Activated naive CD8-positive, alpha-beta T cell treated with anti-CD3 and anti-CD28 coated beads, Interleukin-2, amount 50 U/mL, for 24 hours (primary cell): ENCODE results near the gene MYB.
"Not testable (repeated sequence)": the region's sequence is repeated elsewhere in the genome, so short reads cannot be mapped to it uniquely, and the experiment has no call there.

Experiments
- ATAC-seq: fragments of 150-1000 bp; cut with Tn5 transposase; one replicate; pipeline ENCODE4 v1.10.0; 2021
- DNase-seq: peaks from one replicate; pipeline ENCODE4 v3.0.0; 2021
- H3K27ac Mint-ChIP-seq: one replicate; pipeline ENCODE4 v1.8.0; 2021; ENCODE audit warnings: mild to moderate bottlenecking, mixed read lengths
- H3K27me3 Mint-ChIP-seq: one replicate; pipeline ENCODE4 v1.8.0; 2021; ENCODE audit warnings: mixed read lengths
- H3K36me3 Mint-ChIP-seq: one replicate; pipeline ENCODE4 v1.8.0; 2021; ENCODE audit warnings: low read depth, mixed read lengths
- H3K4me1 Mint-ChIP-seq: one replicate; pipeline ENCODE4 v1.8.0; 2021; ENCODE audit warnings: mixed read lengths
- H3K4me3 Mint-ChIP-seq: one replicate; pipeline ENCODE4 v1.8.0; 2021; ENCODE audit warnings: mild to moderate bottlenecking, moderate library complexity, mixed read lengths
- H3K9me3 Mint-ChIP-seq: one replicate; pipeline ENCODE4 v1.8.0; 2021; ENCODE audit warnings: mixed read lengths

The MYB gene

GRCh38 chr6:135230711-135231468, 49.8 kb downstream of the MYB start:
- H3K9me3 Mint-ChIP-seq, result no peaks in the 10 kb centered on the region
- H3K36me3 Mint-ChIP-seq, result no peaks in the 10 kb centered on the region
- no peaks in the 10 kb centered on the region for H3K27me3 Mint-ChIP-seq
- peaks cover 23% of the 10 kb centered on the region for H3K4me1 Mint-ChIP-seq
- ATAC-seq (no peak), DNase-seq (no peak)
- H3K27ac Mint-ChIP-seq, result no peak overlapping the region
- no peak overlapping the region for H3K4me3 Mint-ChIP-seq

GRCh38 chr6:135231469-135231844, 50.3 kb downstream of the MYB start:
- ATAC-seq, result peak; percentile 60

DNA sequence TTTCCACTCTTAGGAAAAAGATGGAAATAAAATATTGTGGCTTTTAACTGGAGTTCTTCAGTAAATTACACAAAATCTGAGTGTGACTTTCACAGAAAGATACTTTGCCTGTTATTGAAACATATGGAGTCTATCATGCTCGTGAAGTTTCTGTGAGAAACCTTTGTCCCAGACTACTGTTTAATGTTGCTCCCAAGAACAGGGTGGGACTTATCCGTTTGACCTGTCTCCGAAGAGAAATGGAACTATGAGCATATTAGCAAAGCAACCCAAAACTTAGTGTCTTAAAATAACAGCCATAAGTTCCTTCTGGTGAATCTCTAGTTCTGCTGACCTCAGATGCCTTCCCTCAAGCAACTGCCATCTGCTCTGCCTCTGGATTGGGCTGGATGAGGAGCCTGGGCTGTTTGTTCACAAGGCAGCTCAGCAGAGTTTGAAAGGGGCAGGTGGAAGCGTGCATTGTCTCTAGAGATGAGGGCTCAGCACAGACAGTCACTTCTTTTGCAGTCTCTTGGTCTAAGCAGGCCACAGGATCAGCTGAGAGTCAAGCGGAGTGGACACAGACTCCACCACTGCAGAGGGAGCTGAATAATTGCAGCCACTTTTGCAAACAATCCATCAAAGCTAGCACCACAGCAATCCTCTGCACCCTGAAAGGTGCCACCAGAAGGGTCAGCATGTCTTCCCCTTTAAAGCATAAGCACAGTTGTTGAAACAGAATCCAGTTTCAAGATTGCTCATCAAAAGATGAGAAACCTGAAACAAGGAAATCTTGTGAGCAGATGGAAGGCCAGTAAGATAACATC, 52.8 kb downstream of the MYB start:
- DNase-seq, result no peak
- no peak for ATAC-seq
- Mint-ChIP-seq H3K36me3 (no peaks in the 10 kb centered on the region), H3K27me3 (peaks cover 1% of the 10 kb centered on the region), H3K9me3 (no peaks in the 10 kb centered on the region), H3K27ac (no peak overlapping the region), H3K4me1 (peaks cover 16% of the 10 kb centered on the region), H3K4me3 (no peak overlapping the region)

More at GRCh38 chr6:135231469-135231844, 50.3 kb downstream of the MYB start:
- Mint-ChIP-seq H3K27ac (no peak overlapping the region), H3K4me1 (peaks cover 23% of the 10 kb centered on the region), H3K9me3 (no peaks in the 10 kb centered on the region), H3K36me3 (no peaks in the 10 kb centered on the region), H3K4me3 (no peak overlapping the region), H3K27me3 (peaks cover under 1% of the 10 kb centered on the region)
- no peak for DNase-seq

DNA sequence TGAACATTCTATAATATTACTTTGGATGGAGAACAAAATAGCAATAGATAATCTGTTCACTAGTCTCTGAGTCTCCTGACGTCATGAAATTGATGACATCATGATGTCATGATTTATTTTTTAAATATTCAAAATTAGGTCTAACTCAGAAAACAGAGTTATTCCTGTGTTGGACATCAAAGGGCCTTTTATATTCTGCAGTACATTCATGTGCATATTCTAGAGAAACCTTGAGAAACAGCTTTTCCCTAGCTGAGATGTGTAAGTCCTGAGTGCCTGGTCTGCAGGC, 53.3 kb downstream of the MYB start:
- no peak overlapping the region for H3K27ac Mint-ChIP-seq
- peaks cover 1% of the 10 kb centered on the region for H3K27me3 Mint-ChIP-seq
- H3K9me3 Mint-ChIP-seq, result no peaks in the 10 kb centered on the region
- DNase-seq, result no peak
- no peaks in the 10 kb centered on the region for H3K36me3 Mint-ChIP-seq
- ATAC-seq, result no peak
- H3K4me3 Mint-ChIP-seq, result no peak overlapping the region
- H3K4me1 Mint-ChIP-seq, result peaks cover 16% of the 10 kb centered on the region

- Mint-ChIP-seq H3K4me1 (peaks cover 16% of the 10 kb centered on the region), H3K9me3 (no peaks in the 10 kb centered on the region), H3K36me3 (no peaks in the 10 kb centered on the region), H3K27me3 (peaks cover 1% of the 10 kb centered on the region), H3K4me3 (no peak overlapping the region), H3K27ac (no peak overlapping the region)
- DNase-seq (no peak), ATAC-seq (no peak)
Measured at GRCh38 chr6:135235716-135236115, 54.6 kb downstream of the MYB start.

DNA sequence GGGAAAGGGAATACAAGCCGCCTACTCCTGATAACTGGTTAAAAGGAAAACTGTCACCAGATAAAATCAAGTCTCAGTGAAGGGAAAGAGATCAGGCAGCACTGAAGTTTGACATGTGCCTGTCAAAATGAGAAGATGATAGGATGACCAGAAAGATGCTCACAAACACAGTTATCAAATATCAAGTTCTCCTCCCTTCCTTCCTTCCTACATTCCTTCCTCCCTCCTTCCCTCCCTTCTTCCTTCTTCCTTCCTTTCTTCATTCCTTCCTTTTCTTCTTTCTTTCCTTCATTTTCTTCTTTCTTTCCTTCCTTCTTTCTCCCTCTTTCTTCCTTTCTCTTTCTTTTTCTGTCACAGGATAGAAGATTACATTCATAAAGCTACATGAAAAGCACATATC, 55.2 kb downstream of the MYB start:
- H3K4me3 Mint-ChIP-seq, result no peak overlapping the region
- H3K4me1 Mint-ChIP-seq, result peaks cover 14% of the 10 kb centered on the region
- ATAC-seq (no peak), DNase-seq (no peak)
- H3K27ac Mint-ChIP-seq, result no peak overlapping the region
- H3K27me3 Mint-ChIP-seq, result peaks cover 1% of the 10 kb centered on the region
- no peaks in the 10 kb centered on the region for H3K9me3 Mint-ChIP-seq
- no peaks in the 10 kb centered on the region for H3K36me3 Mint-ChIP-seq

GRCh38 chr6:135236732-135237131, 55.6 kb downstream of the MYB start:
- Mint-ChIP-seq H3K27me3 (peaks cover 1% of the 10 kb centered on the region), H3K27ac (no peak overlapping the region), H3K4me3 (no peak overlapping the region), H3K9me3 (no peaks in the 10 kb centered on the region), H3K36me3 (no peaks in the 10 kb centered on the region), H3K4me1 (peaks cover 11% of the 10 kb centered on the region)
- ATAC-seq (no peak), DNase-seq (no peak)

DNA sequence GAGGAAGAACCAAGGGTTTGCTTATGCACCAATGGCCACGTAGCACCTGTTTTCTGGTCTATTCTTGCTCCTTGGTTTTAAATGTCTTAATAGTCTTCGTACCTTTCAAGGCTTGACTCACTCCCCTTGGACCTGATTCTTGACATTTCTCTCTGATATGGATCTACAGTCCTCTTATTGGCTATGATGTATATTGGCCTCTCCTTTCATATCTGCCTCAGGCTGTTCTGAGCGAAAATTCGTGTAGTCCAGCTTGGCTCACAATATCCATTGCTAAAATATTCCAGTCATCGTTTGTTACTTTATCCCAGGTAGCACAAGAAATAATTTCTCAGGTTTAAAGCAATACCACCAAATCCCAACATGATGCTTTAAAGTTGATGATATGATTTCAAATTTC, 59.6 kb downstream of the MYB start:
- no peaks in the 10 kb centered on the region for H3K9me3 Mint-ChIP-seq
- H3K4me1 Mint-ChIP-seq, result peaks cover 5% of the 10 kb centered on the region
- no peaks in the 10 kb centered on the region for H3K36me3 Mint-ChIP-seq
- ATAC-seq (no peak), DNase-seq (no peak)
- H3K27me3 Mint-ChIP-seq, result peaks cover 1% of the 10 kb centered on the region
- H3K4me3 Mint-ChIP-seq, result no peak overlapping the region
- H3K27ac Mint-ChIP-seq, result no peak overlapping the region

GRCh38 chr6:135243871-135244796, 63.0 kb downstream of the MYB start:
- ATAC-seq (no peak), DNase-seq (no peak)
- Mint-ChIP-seq H3K4me1 (no peaks in the 10 kb centered on the region), H3K4me3 (no peak overlapping the region), H3K9me3 (no peaks in the 10 kb centered on the region), H3K36me3 (no peaks in the 10 kb centered on the region), H3K27ac (no peak overlapping the region), H3K27me3 (no peaks in the 10 kb centered on the region)

DNA sequence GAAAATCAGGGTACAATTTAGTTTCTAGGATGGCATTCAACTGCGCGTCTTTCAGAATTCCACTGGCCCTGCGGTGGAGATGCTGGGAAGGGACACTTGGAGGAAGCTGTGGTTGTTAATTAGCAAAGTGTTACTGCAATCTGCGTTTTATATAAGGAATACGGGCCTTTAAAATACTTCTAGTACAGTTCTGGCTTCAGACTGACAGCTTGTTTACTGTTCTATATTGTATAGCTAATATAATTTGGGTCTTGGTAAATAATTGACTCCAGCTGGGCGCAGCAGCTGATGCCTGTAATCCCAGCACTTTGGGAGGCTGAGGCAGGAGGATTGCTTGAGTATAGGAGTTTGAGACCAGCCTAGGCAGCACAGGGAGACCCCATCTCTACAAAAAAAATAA, 63.7 kb downstream of the MYB start:
- DNase-seq, result no peak
- H3K27ac Mint-ChIP-seq, result no peak overlapping the region
- H3K36me3 Mint-ChIP-seq, result no peaks in the 10 kb centered on the region
- peaks cover 3% of the 10 kb centered on the region for H3K4me1 Mint-ChIP-seq
- ATAC-seq, result no peak
- no peaks in the 10 kb centered on the region for H3K9me3 Mint-ChIP-seq
- no peaks in the 10 kb centered on the region for H3K27me3 Mint-ChIP-seq
- H3K4me3 Mint-ChIP-seq, result no peak overlapping the region

- not testable (repeated sequence) for H3K27ac Mint-ChIP-seq, H3K36me3 Mint-ChIP-seq, DNase-seq, H3K4me3 Mint-ChIP-seq, H3K9me3 Mint-ChIP-seq, H3K27me3 Mint-ChIP-seq, ATAC-seq
- H3K4me1 Mint-ChIP-seq, result peaks cover 10% of the 10 kb centered on the region
Measured at GRCh38 chr6:135246412-135247012, 65.4 kb downstream of the MYB start.

GRCh38 chr6:135250234-135250633, 69.1 kb downstream of the MYB start:
- no peak for ATAC-seq
- DNase-seq, result no peak
- H3K9me3 Mint-ChIP-seq, result no peaks in the 10 kb centered on the region
- H3K27ac Mint-ChIP-seq, result no peak overlapping the region
- peaks cover 12% of the 10 kb centered on the region for H3K4me1 Mint-ChIP-seq
- H3K27me3 Mint-ChIP-seq, result no peaks in the 10 kb centered on the region
- no peak overlapping the region for H3K4me3 Mint-ChIP-seq
- H3K36me3 Mint-ChIP-seq, result no peaks in the 10 kb centered on the region

DNA sequence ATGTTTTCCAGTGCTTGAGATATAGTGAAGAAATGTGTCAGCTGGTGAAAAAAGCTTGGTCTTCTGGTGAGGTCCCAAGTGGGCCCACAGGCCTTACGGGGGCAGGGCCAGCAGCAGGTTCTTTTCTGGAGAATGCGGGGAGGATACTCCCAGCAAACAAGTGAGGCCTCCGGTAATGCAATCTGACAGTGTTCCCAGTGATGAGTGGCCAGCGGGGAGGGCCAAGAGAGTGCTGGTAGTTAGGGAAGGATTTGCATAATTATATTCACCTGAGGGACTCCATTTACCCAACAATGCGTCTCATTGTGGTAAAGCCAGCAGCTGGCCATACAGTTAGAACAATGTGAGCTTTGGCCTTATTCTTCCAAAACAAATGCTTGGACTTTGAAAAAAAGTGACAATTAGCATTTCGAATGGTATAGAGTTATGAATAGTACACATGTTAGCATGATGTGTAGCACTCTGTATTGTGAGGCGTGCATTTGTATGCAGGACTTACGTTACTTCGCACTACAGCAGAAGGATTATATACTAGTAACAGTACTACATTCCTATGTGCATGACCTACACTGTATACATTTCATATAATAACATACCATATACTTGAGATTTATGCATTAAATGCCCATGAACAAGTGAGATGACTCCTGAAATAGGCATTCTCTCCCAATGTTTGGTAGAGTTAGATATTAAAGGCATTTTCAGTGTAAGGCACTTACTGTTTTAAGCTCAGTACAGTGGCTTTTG, 69.8 kb downstream of the MYB start:
- Mint-ChIP-seq H3K27ac (no peak overlapping the region), H3K27me3 (peaks cover 2% of the 10 kb centered on the region), H3K9me3 (no peaks in the 10 kb centered on the region), H3K36me3 (no peaks in the 10 kb centered on the region), H3K4me3 (no peak overlapping the region), H3K4me1 (peaks cover 12% of the 10 kb centered on the region)
- no peak for ATAC-seq
- no peak for DNase-seq
